GM21381 (cell line): ENCODE data around the gene RASIP1.

Experiments used
- ATAC-seq: cut with Tn5 transposase; IDR thresholded peaks from one replicate; pipeline ENCODE4 v1.9.1; 2021; ENCODE audit warnings: mild to moderate bottlenecking, moderate library complexity; ENCODE audit not compliant: unreplicated experiment

RASIP1 gene

DNA sequence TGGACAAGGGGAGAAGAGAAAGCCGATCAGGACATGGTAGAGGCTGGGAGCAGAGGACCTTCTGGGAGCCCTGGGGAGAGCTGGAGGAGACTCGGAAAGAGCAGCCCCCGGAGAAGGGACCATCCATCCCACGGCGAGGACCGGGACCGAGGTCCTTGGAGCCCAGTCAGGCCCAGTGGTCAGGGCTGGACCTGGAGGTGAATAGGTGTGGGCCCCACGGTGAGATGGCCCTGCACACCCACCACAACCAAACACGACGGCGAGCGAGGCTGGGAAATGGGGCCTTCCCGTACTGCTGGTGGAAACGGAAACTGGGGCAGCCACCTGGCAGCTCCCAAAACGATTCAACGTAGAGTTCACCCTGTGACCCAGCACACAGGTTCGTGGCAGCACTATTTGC, 63.9 kb downstream of the RASIP1 start:
- ATAC-seq, result no peak

DNA sequence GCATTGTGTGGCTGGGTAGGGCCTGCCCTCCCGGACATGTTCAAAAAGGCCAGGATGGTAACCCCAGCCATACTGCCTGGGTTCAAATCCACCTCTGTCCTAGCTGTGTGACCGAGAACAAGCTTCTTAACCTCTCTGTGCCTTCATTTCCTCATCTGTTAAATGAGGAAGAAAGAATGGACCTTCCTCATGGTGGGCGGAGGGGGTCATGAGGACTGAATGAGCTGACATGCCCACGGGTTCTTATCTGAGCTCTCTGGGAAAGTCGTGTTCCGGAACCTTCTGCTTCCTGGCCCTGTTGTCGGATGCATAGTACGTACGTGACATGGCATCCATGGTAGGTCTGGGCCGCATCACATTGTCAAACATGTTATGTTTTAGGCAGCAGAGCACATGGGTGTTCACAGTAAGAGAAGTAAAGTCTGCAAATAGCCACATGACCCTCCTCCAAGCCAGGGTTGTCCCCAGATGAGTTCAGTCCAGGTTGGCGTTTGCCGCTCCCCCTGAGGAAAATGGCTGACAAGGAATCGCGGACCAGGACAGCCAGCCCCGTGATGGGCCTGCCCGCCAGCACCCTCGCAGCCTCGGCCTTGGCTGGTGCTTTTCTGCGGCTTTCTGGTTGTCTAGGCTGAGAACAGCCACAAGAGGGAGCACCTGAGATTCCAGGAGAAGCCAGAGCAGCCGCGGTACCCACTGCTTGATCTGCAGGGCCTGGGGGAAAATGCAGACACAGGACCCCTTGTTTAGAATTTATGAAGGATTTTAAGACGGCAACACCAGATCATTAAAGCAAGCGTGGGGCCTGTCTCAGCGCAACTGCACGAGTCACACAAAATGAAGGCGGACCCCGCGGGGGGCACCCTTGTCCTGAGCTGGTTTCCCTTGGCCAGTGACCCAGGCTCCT, 65.2 kb downstream of the RASIP1 start:
- ATAC-seq, result no peak

DNA sequence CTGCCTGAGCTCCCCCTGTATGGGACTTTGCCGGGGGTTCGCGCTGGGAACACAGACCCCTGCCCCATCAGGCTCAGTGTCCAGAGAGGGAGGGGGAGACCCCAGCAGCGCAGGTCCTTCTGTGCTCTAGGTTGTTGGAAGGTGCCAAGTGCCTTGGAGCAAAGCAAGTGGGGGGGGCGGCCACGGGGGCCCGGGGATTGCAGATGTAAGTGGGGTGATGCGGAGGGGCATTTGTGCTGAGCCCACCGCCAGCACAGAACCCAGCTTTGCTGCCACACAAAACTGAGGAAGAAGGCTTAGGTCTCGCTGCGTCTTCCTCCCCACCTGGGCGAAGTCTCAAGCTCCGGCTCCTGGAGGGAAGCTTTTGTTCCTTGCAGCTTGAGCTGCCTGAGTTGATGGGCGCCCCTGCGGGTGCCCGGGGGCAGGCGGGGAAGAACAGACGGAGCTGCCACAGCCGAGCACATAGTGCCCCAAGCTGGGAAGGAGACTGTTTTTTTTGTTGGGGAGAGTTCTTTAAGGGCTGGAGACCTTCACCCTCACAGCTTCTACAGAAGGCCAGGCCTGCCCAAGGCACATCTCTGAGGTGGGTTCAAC, 66.1 kb downstream of the RASIP1 start:
- no peak for ATAC-seq

DNA sequence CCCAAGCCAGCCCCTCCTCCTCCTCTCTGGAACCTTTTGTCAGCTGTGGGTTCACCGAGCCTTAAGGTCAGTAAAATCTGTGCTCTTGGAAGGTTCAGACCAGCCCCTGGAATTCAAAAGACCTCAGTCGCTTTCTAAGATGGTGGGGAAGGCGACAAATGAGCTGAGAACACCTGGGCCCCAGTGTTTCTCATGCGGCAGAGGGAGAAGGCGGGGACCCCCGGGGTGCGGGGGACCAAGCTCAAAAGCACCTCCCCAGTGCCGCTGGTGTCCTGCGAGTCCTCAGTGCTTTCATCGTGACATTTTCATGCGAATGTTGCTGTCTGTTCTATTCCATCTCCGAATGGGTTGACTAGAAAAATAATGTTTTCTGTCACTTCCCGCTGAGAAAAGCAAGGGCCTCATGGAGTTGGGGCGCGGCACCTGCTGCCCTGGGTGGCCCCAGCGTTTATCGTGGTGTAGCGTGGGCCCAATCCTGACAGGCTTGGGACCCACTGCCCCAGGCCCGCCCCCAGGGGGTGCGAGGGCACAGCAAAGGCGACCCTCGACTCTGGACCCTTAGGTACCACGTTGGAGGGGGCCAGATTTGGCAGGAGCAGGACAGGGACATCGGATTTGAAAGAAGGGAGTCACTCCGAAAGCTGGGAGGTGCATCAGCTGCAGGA, 66.8 kb downstream of the RASIP1 start:
- no peak for ATAC-seq

DNA sequence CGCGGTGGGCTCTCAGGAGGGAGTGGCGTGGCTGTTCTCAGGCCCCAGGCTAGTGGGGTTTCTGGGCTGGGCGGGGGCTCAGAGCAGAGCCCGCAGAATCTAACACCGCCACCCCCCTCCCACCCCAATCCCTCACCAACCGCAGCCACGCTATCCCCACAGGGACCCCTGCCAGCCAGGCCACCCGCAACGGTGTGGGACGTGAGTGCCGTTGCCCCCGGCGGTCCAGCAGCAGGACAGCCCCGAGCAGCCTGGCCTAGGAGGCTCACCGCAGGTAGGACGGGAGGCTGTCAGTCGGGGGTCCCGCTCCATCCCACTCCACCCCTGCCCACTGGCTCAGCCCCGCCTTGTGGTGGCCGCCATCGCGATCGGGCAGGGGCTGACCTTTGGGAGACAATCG, 67.4 kb downstream of the RASIP1 start, which contains the start of gene NTN5:
Gene NTN5, minus strand, starts transcription at position 24 of the 400 bp plus-strand sequence. CDS start 2,031 bp downstream, outside the sequence.
- ATAC-seq, result no peak

DNA sequence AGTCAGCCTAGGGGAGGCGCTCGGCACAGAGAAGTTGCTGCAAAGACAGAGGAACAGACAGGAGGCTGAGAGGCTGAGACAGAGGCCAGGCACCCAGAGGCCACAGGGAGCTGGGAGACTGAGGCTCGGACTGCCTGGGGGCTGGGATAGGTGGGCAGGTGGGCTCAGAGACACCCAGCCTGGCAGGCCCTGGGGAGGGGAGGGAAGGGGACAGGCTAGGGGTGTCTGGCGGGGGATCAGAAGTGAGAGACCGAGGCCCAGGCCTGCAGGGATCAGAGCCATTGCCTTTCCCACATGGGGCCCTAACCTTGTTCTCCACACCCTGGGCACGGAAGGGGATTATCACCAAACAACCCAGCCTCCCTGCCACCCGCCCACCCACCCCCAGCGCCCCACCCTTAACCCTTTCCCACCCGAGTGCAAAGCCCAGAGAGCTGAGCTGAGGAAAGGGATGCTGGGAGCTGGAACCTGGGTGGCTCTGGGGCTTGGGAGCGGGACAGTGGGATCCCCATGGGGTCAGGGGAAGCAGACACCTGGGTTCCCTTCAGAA, 68.9 kb downstream of the RASIP1 start:
- no peak for ATAC-seq

DNA sequence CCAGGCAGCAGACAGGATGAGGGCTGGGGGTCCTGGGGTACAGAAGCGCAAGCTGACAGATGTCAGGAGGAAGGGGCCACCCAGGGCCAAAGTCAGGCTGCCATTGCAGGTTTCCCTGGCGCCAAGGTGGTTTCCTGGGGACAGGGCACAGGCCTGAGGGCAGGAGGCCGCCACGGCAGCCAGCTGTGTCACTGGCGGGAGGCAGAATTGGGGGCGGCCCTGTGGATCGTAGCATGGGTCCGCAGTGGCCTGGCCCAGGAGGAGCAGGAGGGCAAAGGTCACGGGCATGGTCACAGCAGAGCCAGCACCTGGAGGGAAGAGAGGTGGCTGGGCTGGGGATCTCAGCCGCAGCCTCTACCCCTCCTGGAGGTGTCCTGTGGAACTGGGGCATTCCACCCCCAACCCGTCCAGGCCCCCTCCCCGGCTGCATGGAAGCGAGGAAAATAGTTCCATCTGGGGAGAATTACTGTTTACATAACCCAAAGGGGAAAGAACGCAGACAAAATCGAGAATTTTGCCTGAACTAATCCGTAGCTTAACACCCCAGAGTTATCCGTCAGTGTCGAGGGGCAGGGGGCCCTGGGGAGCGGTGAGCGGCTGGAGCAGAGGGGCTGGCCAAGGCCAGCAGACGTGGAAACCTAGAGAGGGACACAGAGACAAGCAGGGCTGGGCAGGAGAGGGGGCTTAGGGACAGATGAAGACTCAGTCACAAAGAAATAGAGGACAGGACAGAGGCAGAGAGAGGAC, 69.5 kb downstream of the RASIP1 start:
- no peak for ATAC-seq
